Stomach (tissue), 9 donors: ENCODE results near the gene EHBP1L1. TPM values are rescaled to one million over a fixed set of nuclear protein-coding genes. Genes with fewer than 3 reads are reported as not detected.

Experiments
- DNase-seq, 2 donors: peaks; one replicate each; pipeline versions ENCODE4 v3.0.0 to v3.0.0-alpha.2; 2013 to 2019
- H3K27ac ChIP-seq, 5 donors: fragments of 200-600 bp in 4 of 5; sonication (generic) in 4 of 5; one replicate each; pipeline ENCODE4 v1.5.1; 2013 to 2019; ENCODE audit warnings: mild to moderate bottlenecking in 1 of 5, moderate library complexity in 1 of 5
- H3K27me3 ChIP-seq, 3 donors: fragments of 200-600 bp; sonication (generic); one replicate each; pipeline ENCODE4 v1.5.1; 2017 to 2019; ENCODE audit warnings: mixed run types in 1 of 3
- H3K36me3 ChIP-seq, 4 donors: fragments of 200-600 bp; sonication (generic); 1 replicate in 3 of 4; 2 replicates in 1 of 4; pipeline ENCODE4 v1.5.1; 2016 to 2019
- H3K4me1 ChIP-seq, 4 donors: fragments of 200-600 bp; sonication (generic); one replicate each; pipeline ENCODE4 v1.5.1; 2016 to 2019
- H3K4me3 ChIP-seq, 4 donors: fragments of 200-600 bp; sonication (generic) in 3 of 4; one replicate each; pipeline ENCODE4 v1.5.1; 2016 to 2019; ENCODE audit warnings: mild to moderate bottlenecking in 1 of 4
- H3K9me3 ChIP-seq, 4 donors: fragments of 200-600 bp; sonication (generic); one replicate each; pipeline ENCODE4 v1.5.1; 2016 to 2019
- EP300 ChIP-seq: sonication (generic); formaldehyde crosslinking; IDR thresholded peaks from one replicate; pipeline ENCODE4 v1.6.1; 2017; ENCODE audit warnings: antibody characterized with exemption
- POLR2A ChIP-seq, 4 donors: fragments of 450-650 bp; IDR thresholded peaks; one replicate each; pipeline ENCODE4 v1.6.1; 2016; ENCODE audit warnings: antibody characterized with exemption in 4 of 4, control low read depth in 2 of 4, mild to moderate bottlenecking in 1 of 4, moderate library complexity in 1 of 4
- POLR2AphosphoS5 ChIP-seq, 3 donors: sonication (generic); formaldehyde crosslinking; IDR thresholded peaks; one replicate each; pipeline ENCODE4 v1.6.1; 2016; ENCODE audit warnings: antibody characterized with exemption in 3 of 3
- WGBS, 5 donors: extraction: QIAGEN DNeasy Blood & Tissue Kit in 3 of 5; methylation state at CpG; one replicate each; pipeline versions ENCODE4 v1.1.5 to v1.1.7; 2013 to 2018; 5-methylcytosine and 5-hydroxymethylcytosine counted together
- intact Hi-C: fragments of 100-400 bp; cut with DNase I; formaldehyde crosslinking; loops from one replicate; pipeline ENCODE4 v1.15.1; 2023; ENCODE audit warnings: low total_unique reads
- polyA plus RNA-seq, 3 donors: library from polyadenylated mRNA; stranded (reverse); fragments of 200-250 nt; gene quantifications; one replicate each; pipeline ENCODE4 v1.2.3, GENCODE V29; 2013
- total RNA-seq, 5 donors: library from RNA; depleted of rRNA; stranded (reverse); fragments of >200 nt; gene quantifications; one replicate each; pipeline versions ENCODE4 v1.1.0 to v1.2.3, GENCODE V29; 2014 to 2016
- TF ChIP-seq, protein P1 (sequence below), 7 experiments: fragments of 450-650 bp in 4 of 7; fragments of 200-600 bp in 3 of 7; sonication (generic) in 3 of 7; IDR thresholded peaks; one replicate each; pipeline ENCODE4 v1.5.1; 2016 to 2019; ENCODE audit warnings: antibody characterized with exemption in 7 of 7, control low read depth in 2 of 7, mild to moderate bottlenecking in 1 of 7
- donor health status: healthy with polysubstance abuse.
- donor health status: Bipolar disorder and iron deficiency.
- donor health status: healthy.

EHBP1L1 gene
- total and polyA plus RNA-seq, 8 donors, result 28.0 to 200 (median 89.4) TPM

GRCh38 chr11:65613091-65613928 lies 37.5 kb downstream of the EHBP1L1 start:
- 10 to 24% (median 14%) methylated on average over 21 to 43 of the region's 43 CpGs for WGBS, 5 donors
- TF ChIP-seq EP300 (no peak), POLR2A (IDR thresholded peaks at IDR 0.05) (no peak), POLR2AphosphoS5 (IDR thresholded peaks at IDR 0.05) (no peak)
- TF ChIP-seq, protein P1, sequence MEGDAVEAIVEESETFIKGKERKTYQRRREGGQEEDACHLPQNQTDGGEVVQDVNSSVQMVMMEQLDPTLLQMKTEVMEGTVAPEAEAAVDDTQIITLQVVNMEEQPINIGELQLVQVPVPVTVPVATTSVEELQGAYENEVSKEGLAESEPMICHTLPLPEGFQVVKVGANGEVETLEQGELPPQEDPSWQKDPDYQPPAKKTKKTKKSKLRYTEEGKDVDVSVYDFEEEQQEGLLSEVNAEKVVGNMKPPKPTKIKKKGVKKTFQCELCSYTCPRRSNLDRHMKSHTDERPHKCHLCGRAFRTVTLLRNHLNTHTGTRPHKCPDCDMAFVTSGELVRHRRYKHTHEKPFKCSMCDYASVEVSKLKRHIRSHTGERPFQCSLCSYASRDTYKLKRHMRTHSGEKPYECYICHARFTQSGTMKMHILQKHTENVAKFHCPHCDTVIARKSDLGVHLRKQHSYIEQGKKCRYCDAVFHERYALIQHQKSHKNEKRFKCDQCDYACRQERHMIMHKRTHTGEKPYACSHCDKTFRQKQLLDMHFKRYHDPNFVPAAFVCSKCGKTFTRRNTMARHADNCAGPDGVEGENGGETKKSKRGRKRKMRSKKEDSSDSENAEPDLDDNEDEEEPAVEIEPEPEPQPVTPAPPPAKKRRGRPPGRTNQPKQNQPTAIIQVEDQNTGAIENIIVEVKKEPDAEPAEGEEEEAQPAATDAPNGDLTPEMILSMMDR (IDR thresholded peaks at IDR 0.05), result no peak
- intact Hi-C loops, result no loop called here
- Histone ChIP-seq H3K4me1 (peaks cover 56 to 75% (median 68%) of the 10 kb centered on the region in 4 donors), H3K36me3 (peaks cover 13 to 60% (median 49%) of the 10 kb centered on the region in 4 donors), H3K27ac (peak overlapping the region; percentile 93 to 99 (median 95)), H3K27me3 (no peaks in the 10 kb centered on the region), H3K9me3 (no peaks in the 10 kb centered on the region), H3K4me3 (peak overlapping the region; percentile 65 to 98 (median 79))
- peak; percentile 42 to 50 for DNase-seq

DNA sequence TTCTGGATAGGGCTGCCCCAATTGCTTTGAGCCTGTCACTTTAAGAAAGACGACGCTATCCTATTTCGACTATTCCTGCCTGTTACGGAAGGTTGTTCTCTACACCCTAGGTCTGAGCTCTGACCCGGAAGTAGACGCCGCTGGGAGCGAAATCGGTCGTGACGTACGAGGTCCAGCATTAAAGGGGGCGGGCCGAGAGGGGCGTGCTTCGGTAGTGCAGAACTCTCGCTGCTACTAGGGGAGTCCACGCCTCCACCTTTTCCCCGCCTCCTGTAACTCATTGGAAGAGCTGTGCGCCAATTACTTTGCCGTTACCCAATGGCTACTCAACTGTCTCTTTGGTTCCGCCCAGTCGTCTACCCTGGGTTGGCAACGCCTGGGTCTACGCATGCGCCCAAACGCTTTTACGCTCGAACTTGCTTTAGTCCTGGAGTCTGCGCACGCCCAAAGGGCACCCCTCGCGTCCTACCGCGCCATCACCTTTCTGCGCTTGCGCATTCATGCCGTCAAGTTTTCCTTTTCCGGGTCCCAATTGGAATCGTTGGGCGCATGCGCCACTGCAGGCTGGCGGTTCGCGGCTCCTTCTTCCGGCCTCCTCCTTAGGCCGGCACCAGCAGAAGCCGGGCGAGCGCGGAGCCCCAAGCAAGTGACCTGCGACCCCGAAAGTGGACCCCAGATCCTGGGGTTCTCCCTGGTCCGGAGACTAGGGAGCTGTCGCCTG lies 39.5 kb downstream of the EHBP1L1 start, which contains the start of gene PCNX3:
TSS of gene PCNX3 (plus strand) at position 548 of the 721 bp plus-strand sequence. CDS start 536 bp downstream, outside the sequence.
- intact Hi-C loops, result no loop called here
- WGBS, 5 donors, result 0 to 1% (median 0%) methylated on average over 16 to 55 of the region's 55 CpGs

GRCh38 chr11:65615950-65616574 lies 40.2 kb downstream of the EHBP1L1 start:
- WGBS, 5 donors, result 0 to 3% (median 1%) methylated on average over 8 to 50 of the region's 50 CpGs
- no peak for TF ChIP-seq POLR2AphosphoS5 (IDR thresholded peaks at IDR 0.05)
- TF ChIP-seq, protein P1 (IDR thresholded peaks at IDR 0.05), result no peak
- TF ChIP-seq POLR2A (IDR thresholded peaks at IDR 0.05), result no peak
- no peak for TF ChIP-seq EP300
- H3K4me3 ChIP-seq, result peak overlapping the region; percentile 79 to 98 (median 98)
- DNase-seq, result peak; percentile 37 to 72
- H3K4me1 ChIP-seq, result peaks cover 40 to 61% (median 46%) of the 10 kb centered on the region in 4 donors
- H3K9me3 ChIP-seq, result no peaks in the 10 kb centered on the region
- intact Hi-C loops, result no loop called here
- no peaks in the 10 kb centered on the region for H3K27me3 ChIP-seq
- H3K36me3 ChIP-seq, result peaks cover 35 to 60% (median 52%) of the 10 kb centered on the region in 4 donors
- H3K27ac ChIP-seq, result peak overlapping the region; percentile 93 to 99 (median 95)

More for the DNA sequence above, 39.5 kb downstream of the EHBP1L1 start, which contains the start of gene PCNX3:
- Histone ChIP-seq H3K36me3 (peaks cover 33 to 60% (median 52%) of the 10 kb centered on the region in 4 donors), H3K9me3 (no peaks in the 10 kb centered on the region), H3K4me1 (peaks cover 45 to 67% (median 52%) of the 10 kb centered on the region in 4 donors), H3K27me3 (no peaks in the 10 kb centered on the region), H3K4me3 (peak within 1 kb of the TSS; percentile 79 to 98 (median 98)), H3K27ac (peak within 1 kb of the TSS; percentile 93 to 99 (median 95))
- peak; percentile 100 for DNase-seq
- TF ChIP-seq POLR2A (IDR thresholded peaks at IDR 0.05) (peak in 1 of 4 donors; percentile 20), POLR2AphosphoS5 (IDR thresholded peaks at IDR 0.05) (peak; percentile 72 to 90 (median 89)), EP300 (no peak)
- TF ChIP-seq, protein P1 (IDR thresholded peaks at IDR 0.05), result no peak
